Stimulated activated CD4-positive, alpha-beta T cell treated with anti-CD3 and anti-CD28 coated beads, Interleukin-1b, Interleukin-23, amount 100 ng/mL, for 1 hour (primary cell): ENCODE data around the gene BUB1.
"Not testable (repeated sequence)": the region's sequence is repeated elsewhere in the genome, so short reads cannot be mapped to it uniquely, and the experiment has no call there.

Experiments used
- DNase-seq, 2 donors: peaks; one replicate each; pipeline ENCODE4 v3.0.0-alpha.2; 2020; ENCODE audit warnings: low read depth in 2 of 2

Gene BUB1

GRCh38 chr2:110603917-110604591 lies 73.8 kb downstream of the BUB1 start:
- not testable (repeated sequence) for DNase-seq

GRCh38 chr2:110602139-110602538 lies 75.7 kb downstream of the BUB1 start:
- DNase-seq = not testable (repeated sequence)

GRCh38 chr2:110591973-110592372 lies 85.9 kb downstream of the BUB1 start:
- not testable (repeated sequence) for DNase-seq

GRCh38 chr2:110589677-110590330 lies 88.1 kb downstream of the BUB1 start:
- not testable (repeated sequence) for DNase-seq

- not testable (repeated sequence) for DNase-seq
Measured at GRCh38 chr2:110588520-110588919, 89.3 kb downstream of the BUB1 start.
